ENCODE results near the gene KREMEN2.

The KREMEN2 gene

DNA sequence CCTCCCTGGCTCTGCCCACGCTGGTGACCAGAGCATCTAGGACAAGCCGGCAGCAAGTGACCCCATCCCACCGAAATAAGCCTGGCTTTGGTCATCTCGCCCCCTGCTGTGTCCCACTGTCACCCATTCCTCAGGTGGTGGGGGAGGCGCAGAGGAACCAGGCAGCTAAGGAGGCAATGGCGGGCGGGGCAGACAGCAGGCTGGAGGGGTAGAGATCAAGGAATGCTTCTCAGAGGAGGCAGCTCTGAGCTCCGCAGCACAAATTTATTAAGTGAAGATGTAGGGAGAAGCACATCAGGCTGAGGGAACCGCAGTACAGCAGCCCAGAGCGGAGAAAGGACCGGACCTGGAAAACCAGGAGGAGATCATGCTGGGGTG is 7.5 kb upstream of the KREMEN2 start:
- Histone ChIP-seq H3K4me1 (no peaks in the 10 kb centered on the region), H3K9ac (no peak overlapping the region), H3K4me2 (ENCODE audit: low read length) (no peak overlapping the region), H2AFZ (no peak overlapping the region), H3K9me3 (ENCODE audit: control insufficient read depth, low read length) (no peaks in the 10 kb centered on the region), H3K27ac (no peak overlapping the region), H3K4me3 (ENCODE audit: low read depth, low read length) (no peak overlapping the region), H3K36me3 (ENCODE audit: control insufficient read depth, insufficient read depth, low read length) (no peaks in the 10 kb centered on the region), H3K79me2 (no peaks in the 10 kb centered on the region), H3K27me3 (ENCODE audit: control insufficient read depth, insufficient read depth, low read length) (no peaks in the 10 kb centered on the region)
- TF ChIP-seq, protein P1, sequence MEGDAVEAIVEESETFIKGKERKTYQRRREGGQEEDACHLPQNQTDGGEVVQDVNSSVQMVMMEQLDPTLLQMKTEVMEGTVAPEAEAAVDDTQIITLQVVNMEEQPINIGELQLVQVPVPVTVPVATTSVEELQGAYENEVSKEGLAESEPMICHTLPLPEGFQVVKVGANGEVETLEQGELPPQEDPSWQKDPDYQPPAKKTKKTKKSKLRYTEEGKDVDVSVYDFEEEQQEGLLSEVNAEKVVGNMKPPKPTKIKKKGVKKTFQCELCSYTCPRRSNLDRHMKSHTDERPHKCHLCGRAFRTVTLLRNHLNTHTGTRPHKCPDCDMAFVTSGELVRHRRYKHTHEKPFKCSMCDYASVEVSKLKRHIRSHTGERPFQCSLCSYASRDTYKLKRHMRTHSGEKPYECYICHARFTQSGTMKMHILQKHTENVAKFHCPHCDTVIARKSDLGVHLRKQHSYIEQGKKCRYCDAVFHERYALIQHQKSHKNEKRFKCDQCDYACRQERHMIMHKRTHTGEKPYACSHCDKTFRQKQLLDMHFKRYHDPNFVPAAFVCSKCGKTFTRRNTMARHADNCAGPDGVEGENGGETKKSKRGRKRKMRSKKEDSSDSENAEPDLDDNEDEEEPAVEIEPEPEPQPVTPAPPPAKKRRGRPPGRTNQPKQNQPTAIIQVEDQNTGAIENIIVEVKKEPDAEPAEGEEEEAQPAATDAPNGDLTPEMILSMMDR (IDR thresholded peaks at IDR 0.05): no peak

GRCh38 chr16:2959206-2959605 is 4.9 kb upstream of the KREMEN2 start:
- no peaks in the 10 kb centered on the region for H3K27me3 ChIP-seq (ENCODE audit: control insufficient read depth, insufficient read depth, low read length)
- H3K9me3 ChIP-seq (ENCODE audit: control insufficient read depth, low read length): no peaks in the 10 kb centered on the region
- H3K4me2 ChIP-seq (ENCODE audit: low read length): no peak overlapping the region
- no peak overlapping the region for H3K27ac ChIP-seq
- H3K4me1 ChIP-seq: peaks cover 8% of the 10 kb centered on the region
- H3K79me2 ChIP-seq: no peaks in the 10 kb centered on the region
- no peak overlapping the region for H3K9ac ChIP-seq
- H2AFZ ChIP-seq: no peak overlapping the region
- TF ChIP-seq, protein P1 (IDR thresholded peaks at IDR 0.05): no peak
- no peak overlapping the region for H3K4me3 ChIP-seq (ENCODE audit: low read depth, low read length)
- H3K36me3 ChIP-seq (ENCODE audit: control insufficient read depth, insufficient read depth, low read length): no peaks in the 10 kb centered on the region

- Histone ChIP-seq H3K36me3 (ENCODE audit: control insufficient read depth, insufficient read depth, low read length) (no peaks in the 10 kb centered on the region), H3K79me2 (no peaks in the 10 kb centered on the region), H2AFZ (no peak overlapping the region), H3K4me1 (peaks cover 15% of the 10 kb centered on the region), H3K9ac (no peak overlapping the region), H3K4me3 (ENCODE audit: low read depth, low read length) (no peak overlapping the region), H3K4me2 (ENCODE audit: low read length) (no peak overlapping the region), H3K27ac (no peak overlapping the region), H3K9me3 (ENCODE audit: control insufficient read depth, low read length) (no peaks in the 10 kb centered on the region), H3K27me3 (ENCODE audit: control insufficient read depth, insufficient read depth, low read length) (no peaks in the 10 kb centered on the region)
- TF ChIP-seq, protein P1 (IDR thresholded peaks at IDR 0.05): no peak
These were observed 3.7 kb upstream of the KREMEN2 start for GRCh38 chr16:2960183-2961010.

DNA sequence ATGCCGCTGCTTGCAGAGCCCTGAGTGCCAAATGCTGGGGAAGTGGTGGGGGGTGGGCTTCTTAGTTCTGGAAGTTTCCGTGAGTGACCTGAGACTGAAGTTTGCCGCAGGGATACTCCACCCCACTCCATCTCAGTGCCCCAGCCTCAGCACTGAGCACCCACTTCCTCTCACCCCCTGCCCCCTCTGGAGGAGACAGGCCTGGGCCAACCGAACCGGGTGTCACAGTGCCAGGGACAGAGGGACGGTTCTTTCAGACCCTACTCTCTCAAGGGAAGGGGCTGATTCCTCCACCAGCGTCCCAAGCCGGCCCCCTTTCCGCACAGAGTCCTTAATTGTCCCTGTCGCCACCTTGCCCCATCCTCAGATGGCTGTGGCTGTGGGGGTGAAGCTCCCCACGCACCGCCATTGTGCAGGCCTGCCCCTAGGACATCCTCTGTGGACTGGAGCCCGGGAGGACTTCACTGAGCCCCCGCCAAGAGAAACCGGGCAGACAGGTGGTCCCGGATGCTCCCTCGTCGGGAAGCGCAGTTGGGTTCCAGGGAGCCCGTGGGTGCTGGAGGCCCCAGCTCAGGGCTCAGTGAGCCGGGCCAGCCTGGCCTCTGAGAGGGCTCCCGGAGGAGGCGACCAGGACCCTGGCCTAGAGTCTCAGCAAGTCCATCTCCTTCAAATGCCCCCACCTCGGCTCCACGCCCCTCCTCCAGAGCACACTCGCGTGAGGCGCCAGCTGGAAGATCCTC is 1.6 kb upstream of the KREMEN2 start:
- no peaks in the 10 kb centered on the region for H3K9me3 ChIP-seq (ENCODE audit: control insufficient read depth, low read length)
- TF ChIP-seq, protein P1 (IDR thresholded peaks at IDR 0.05): no peak
- H3K4me2 ChIP-seq (ENCODE audit: low read length): no peak overlapping the region
- H3K9ac ChIP-seq: no peak overlapping the region
- no peaks in the 10 kb centered on the region for H3K36me3 ChIP-seq (ENCODE audit: control insufficient read depth, insufficient read depth, low read length)
- H3K27ac ChIP-seq: no peak overlapping the region
- no peaks in the 10 kb centered on the region for H3K27me3 ChIP-seq (ENCODE audit: control insufficient read depth, insufficient read depth, low read length)
- H3K79me2 ChIP-seq: no peaks in the 10 kb centered on the region
- no peak overlapping the region for H3K4me3 ChIP-seq (ENCODE audit: low read depth, low read length)
- H3K4me1 ChIP-seq: peaks cover 15% of the 10 kb centered on the region
- peak overlapping the region; percentile 38 for H2AFZ ChIP-seq
